ENCODE results near the gene DHX35. TPM values are rescaled to one million over a fixed set of nuclear protein-coding genes. Genes with fewer than 3 reads are reported as not detected.

Gene DHX35
- total RNA-seq, 2 experiments from 2014 or later: 7.3 to 7.6 TPM

- peaks cover 7 to 9% of the 10 kb centered on the region in 2 experiments for H3K27me3 ChIP-seq (ENCODE audit: control insufficient read depth in 1 of 2, insufficient read depth in 2 of 2, low read length in 2 of 2)
- intact Hi-C loops (cut with DNase I, micrococcal nuclease): no loop called here
- ATAC-seq (ENCODE audit: poor library complexity): no peak
- H3K4me3 ChIP-seq (ENCODE audit: low read length): no peak overlapping the region
- Mint-ChIP-seq H3K27me3 (peaks cover 38% of the 10 kb centered on the region), H3K4me1 (ENCODE audit: low read depth) (no peaks in the 10 kb centered on the region), H3K27ac (no peak overlapping the region), H3K9me3 (no peaks in the 10 kb centered on the region), H3K36me3 (ENCODE audit: low read depth) (no peaks in the 10 kb centered on the region), H3K4me3 (no peak overlapping the region)
- no peak overlapping the region for H3K27ac ChIP-seq (ENCODE audit: low read depth in 1 of 2, low read length in 2 of 2)
- ChIA-PET POLR2A (no interaction called here), CTCF (no interaction called here)
- TF ChIP-seq CTCF (IDR thresholded peaks at IDR 0.05): no peak
- no peaks in the 10 kb centered on the region for H3K4me1 ChIP-seq (ENCODE audit: insufficient read depth, low read length)
- peaks cover 0 to 10% of the 10 kb centered on the region in 2 experiments for H3K9me3 ChIP-seq (ENCODE audit: control insufficient read depth in 1 of 2, insufficient read depth in 1 of 2, low read length in 2 of 2)
- no peak for DNase-seq
- no peaks in the 10 kb centered on the region for H3K36me3 ChIP-seq (ENCODE audit: insufficient read depth, low read length)
Measured at GRCh38 chr20:39072132-39072531, 110.0 kb downstream of the DHX35 start.

- POLR2A ChIA-PET: no interaction called here
- Histone ChIP-seq H3K27ac (ENCODE audit: low read depth in 1 of 2, low read length in 2 of 2) (no peak overlapping the region), H3K9me3 (ENCODE audit: control insufficient read depth in 1 of 2, insufficient read depth in 1 of 2, low read length in 2 of 2) (peaks cover 0 to 10% of the 10 kb centered on the region in 2 experiments), H3K27me3 (ENCODE audit: control insufficient read depth in 1 of 2, insufficient read depth in 2 of 2, low read length in 2 of 2) (peaks cover 7 to 9% of the 10 kb centered on the region in 2 experiments), H3K4me1 (ENCODE audit: insufficient read depth, low read length) (no peaks in the 10 kb centered on the region), H3K36me3 (ENCODE audit: insufficient read depth, low read length) (no peaks in the 10 kb centered on the region), H3K4me3 (ENCODE audit: low read length) (no peak overlapping the region)
- no peak overlapping the region for H3K4me3 Mint-ChIP-seq
- no peak for TF ChIP-seq CTCF (IDR thresholded peaks at IDR 0.05)
- CTCF ChIA-PET: no interaction called here
- H3K36me3 Mint-ChIP-seq (ENCODE audit: low read depth): no peaks in the 10 kb centered on the region
- intact Hi-C loops (cut with DNase I, micrococcal nuclease): no loop called here
- H3K27me3 Mint-ChIP-seq: peaks cover 42% of the 10 kb centered on the region
- H3K27ac Mint-ChIP-seq: no peak overlapping the region
- ATAC-seq (ENCODE audit: poor library complexity) (no peak), DNase-seq (no peak)
- no peaks in the 10 kb centered on the region for H3K4me1 Mint-ChIP-seq (ENCODE audit: low read depth)
- no peaks in the 10 kb centered on the region for H3K9me3 Mint-ChIP-seq
Measured at GRCh38 chr20:39072653-39073052, 110.5 kb downstream of the DHX35 start.

DNA sequence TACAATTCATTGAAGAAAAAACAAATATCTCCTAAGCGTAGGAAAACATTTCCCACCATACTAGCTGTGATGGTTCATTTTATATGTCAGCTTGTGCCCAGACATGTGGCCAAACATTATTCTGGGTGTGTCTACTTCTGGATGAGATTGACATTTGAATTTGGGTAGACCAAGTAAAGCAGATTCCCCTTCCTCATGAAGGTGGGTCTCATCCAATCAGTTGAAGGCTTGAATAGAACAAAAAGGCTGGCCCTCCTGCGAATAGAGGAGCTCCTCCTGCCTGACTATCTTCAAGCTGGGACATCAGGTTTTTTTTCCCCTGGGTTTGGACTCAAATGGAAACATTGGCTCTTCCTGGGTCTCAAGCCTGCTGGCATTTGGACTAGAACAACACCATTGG is 113.6 kb downstream of the DHX35 start:
- Histone ChIP-seq H3K4me1 (ENCODE audit: insufficient read depth, low read length) (no peaks in the 10 kb centered on the region), H3K27me3 (ENCODE audit: control insufficient read depth in 1 of 2, insufficient read depth in 2 of 2, low read length in 2 of 2) (peaks cover 3 to 9% of the 10 kb centered on the region in 2 experiments), H3K36me3 (ENCODE audit: insufficient read depth, low read length) (no peaks in the 10 kb centered on the region), H3K9me3 (ENCODE audit: control insufficient read depth in 1 of 2, insufficient read depth in 1 of 2, low read length in 2 of 2) (peaks cover 0 to 6% of the 10 kb centered on the region in 2 experiments), H3K27ac (ENCODE audit: low read depth in 1 of 2, low read length in 2 of 2) (no peak overlapping the region), H3K4me3 (ENCODE audit: low read length) (no peak overlapping the region)
- H3K36me3 Mint-ChIP-seq (ENCODE audit: low read depth): no peaks in the 10 kb centered on the region
- intact Hi-C loops (cut with DNase I, micrococcal nuclease): no loop called here
- CTCF ChIA-PET: no interaction called here
- no peak overlapping the region for H3K27ac Mint-ChIP-seq
- H3K4me1 Mint-ChIP-seq (ENCODE audit: low read depth): peaks cover 4% of the 10 kb centered on the region
- no peak for TF ChIP-seq CTCF (IDR thresholded peaks at IDR 0.05)
- POLR2A ChIA-PET: no interaction called here
- H3K9me3 Mint-ChIP-seq: no peaks in the 10 kb centered on the region
- no peak overlapping the region for H3K4me3 Mint-ChIP-seq
- ATAC-seq (ENCODE audit: poor library complexity) (no peak), DNase-seq (no peak)
- peaks cover 37% of the 10 kb centered on the region for H3K27me3 Mint-ChIP-seq
